HL-60 (cell line): Measurements from ENCODE around the gene CCR5AS.

Experiments
- DNase-seq, 2 experiments: peaks; one replicate each; pipeline ENCODE4 v3.0.0-alpha.2; 2010 to 2020; ENCODE audit warnings: low read depth in 1 of 2, low spot score in 1 of 2
- H3K27ac ChIP-seq: fragments of 250-450 bp; sonication (Bioruptor Pico); replicated peaks from 2 replicates; pipeline ENCODE4 v1.5.1; 2020; ENCODE audit warnings: mild to moderate bottlenecking, moderate library complexity
- H3K27me3 ChIP-seq: fragments of 250-450 bp; sonication (Bioruptor Pico); 2 replicates; pipeline ENCODE4 v1.5.1; 2021; ENCODE audit warnings: mild to moderate bottlenecking, moderate library complexity; ENCODE audit not compliant: insufficient read depth, poor library complexity, severe bottlenecking
- H3K4me3 ChIP-seq: replicated peaks from 2 replicates; pipeline ENCODE4 v1.5.1; 2011; ENCODE audit warnings: mild to moderate bottlenecking, control low read depth, low read length; ENCODE audit not compliant: insufficient read depth
- GABPA ChIP-seq: IDR thresholded peaks from 2 replicates; pipeline ENCODE4 v1.6.1; 2012; ENCODE audit warnings: low read depth
- POLR2AphosphoS5 ChIP-seq: IDR thresholded peaks from 2 replicates; pipeline ENCODE4 v1.6.1; 2012; ENCODE audit warnings: low read depth
- SPI1 ChIP-seq: IDR thresholded peaks from 2 replicates; pipeline ENCODE4 v1.6.1; 2012; ENCODE audit warnings: low read depth, mild to moderate bottlenecking, borderline replicate concordance
- TF ChIP-seq, protein P1 (sequence below): IDR thresholded peaks from one replicate; pipeline ENCODE4 v1.5.1; 2011; ENCODE audit warnings: low read length, control low read depth, inconsistent platforms; ENCODE audit not compliant: insufficient read depth
- TF ChIP-seq, protein P2 (sequence below): IDR thresholded peaks from 2 replicates; pipeline ENCODE4 v1.6.1; 2012; ENCODE audit warnings: low read depth; ENCODE audit not compliant: insufficient replicate concordance

The CCR5AS gene

DNA sequence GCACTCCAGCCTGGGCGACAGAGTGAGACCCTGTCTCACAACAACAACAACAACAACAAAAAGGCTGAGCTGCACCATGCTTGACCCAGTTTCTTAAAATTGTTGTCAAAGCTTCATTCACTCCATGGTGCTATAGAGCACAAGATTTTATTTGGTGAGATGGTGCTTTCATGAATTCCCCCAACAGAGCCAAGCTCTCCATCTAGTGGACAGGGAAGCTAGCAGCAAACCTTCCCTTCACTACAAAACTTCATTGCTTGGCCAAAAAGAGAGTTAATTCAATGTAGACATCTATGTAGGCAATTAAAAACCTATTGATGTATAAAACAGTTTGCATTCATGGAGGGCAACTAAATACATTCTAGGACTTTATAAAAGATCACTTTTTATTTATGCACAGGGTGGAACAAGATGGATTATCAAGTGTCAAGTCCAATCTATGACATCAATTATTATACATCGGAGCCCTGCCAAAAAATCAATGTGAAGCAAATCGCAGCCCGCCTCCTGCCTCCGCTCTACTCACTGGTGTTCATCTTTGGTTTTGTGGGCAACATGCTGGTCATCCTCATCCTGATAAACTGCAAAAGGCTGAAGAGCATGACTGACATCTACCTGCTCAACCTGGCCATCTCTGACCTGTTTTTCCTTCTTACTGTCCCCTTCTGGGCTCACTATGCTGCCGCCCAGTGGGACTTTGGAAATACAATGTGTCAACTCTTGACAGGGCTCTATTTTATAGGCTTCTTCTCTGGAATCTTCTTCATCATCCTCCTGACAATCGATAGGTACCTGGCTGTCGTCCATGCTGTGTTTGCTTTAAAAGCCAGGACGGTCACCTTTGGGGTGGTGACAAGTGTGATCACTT, 34.1 kb downstream of the CCR5AS start:
- DNase-seq: peak in 1 of 2 experiments; percentile 52
- H3K27ac ChIP-seq: no peak overlapping the region
- no peaks in the 10 kb centered on the region for H3K27me3 ChIP-seq
- no peak overlapping the region for H3K4me3 ChIP-seq
- no peak for TF ChIP-seq GABPA
- TF ChIP-seq, protein P1, sequence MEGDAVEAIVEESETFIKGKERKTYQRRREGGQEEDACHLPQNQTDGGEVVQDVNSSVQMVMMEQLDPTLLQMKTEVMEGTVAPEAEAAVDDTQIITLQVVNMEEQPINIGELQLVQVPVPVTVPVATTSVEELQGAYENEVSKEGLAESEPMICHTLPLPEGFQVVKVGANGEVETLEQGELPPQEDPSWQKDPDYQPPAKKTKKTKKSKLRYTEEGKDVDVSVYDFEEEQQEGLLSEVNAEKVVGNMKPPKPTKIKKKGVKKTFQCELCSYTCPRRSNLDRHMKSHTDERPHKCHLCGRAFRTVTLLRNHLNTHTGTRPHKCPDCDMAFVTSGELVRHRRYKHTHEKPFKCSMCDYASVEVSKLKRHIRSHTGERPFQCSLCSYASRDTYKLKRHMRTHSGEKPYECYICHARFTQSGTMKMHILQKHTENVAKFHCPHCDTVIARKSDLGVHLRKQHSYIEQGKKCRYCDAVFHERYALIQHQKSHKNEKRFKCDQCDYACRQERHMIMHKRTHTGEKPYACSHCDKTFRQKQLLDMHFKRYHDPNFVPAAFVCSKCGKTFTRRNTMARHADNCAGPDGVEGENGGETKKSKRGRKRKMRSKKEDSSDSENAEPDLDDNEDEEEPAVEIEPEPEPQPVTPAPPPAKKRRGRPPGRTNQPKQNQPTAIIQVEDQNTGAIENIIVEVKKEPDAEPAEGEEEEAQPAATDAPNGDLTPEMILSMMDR: peak; percentile 84

DNA sequence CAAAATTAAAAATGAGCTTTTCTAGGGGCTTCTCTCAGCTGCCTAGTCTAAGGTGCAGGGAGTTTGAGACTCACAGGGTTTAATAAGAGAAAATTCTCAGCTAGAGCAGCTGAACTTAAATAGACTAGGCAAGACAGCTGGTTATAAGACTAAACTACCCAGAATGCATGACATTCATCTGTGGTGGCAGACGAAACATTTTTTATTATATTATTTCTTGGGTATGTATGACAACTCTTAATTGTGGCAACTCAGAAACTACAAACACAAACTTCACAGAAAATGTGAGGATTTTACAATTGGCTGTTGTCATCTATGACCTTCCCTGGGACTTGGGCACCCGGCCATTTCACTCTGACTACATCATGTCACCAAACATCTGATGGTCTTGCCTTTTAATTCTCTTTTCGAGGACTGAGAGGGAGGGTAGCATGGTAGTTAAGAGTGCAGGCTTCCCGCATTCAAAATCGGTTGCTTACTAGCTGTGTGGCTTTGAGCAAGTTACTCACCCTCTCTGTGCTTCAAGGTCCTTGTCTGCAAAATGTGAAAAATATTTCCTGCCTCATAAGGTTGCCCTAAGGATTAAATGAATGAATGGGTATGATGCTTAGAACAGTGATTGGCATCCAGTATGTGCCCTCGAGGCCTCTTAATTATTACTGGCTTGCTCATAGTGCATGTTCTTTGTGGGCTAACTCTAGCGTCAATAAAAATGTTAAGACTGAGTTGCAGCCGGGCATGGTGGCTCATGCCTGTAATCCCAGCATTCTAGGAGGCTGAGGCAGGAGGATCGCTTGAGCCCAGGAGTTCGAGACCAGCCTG, 35.1 kb downstream of the CCR5AS start:
- DNase-seq: no peak
- Histone ChIP-seq H3K27ac (no peak overlapping the region), H3K4me3 (no peak overlapping the region), H3K27me3 (no peaks in the 10 kb centered on the region)
- TF ChIP-seq, protein P2, sequence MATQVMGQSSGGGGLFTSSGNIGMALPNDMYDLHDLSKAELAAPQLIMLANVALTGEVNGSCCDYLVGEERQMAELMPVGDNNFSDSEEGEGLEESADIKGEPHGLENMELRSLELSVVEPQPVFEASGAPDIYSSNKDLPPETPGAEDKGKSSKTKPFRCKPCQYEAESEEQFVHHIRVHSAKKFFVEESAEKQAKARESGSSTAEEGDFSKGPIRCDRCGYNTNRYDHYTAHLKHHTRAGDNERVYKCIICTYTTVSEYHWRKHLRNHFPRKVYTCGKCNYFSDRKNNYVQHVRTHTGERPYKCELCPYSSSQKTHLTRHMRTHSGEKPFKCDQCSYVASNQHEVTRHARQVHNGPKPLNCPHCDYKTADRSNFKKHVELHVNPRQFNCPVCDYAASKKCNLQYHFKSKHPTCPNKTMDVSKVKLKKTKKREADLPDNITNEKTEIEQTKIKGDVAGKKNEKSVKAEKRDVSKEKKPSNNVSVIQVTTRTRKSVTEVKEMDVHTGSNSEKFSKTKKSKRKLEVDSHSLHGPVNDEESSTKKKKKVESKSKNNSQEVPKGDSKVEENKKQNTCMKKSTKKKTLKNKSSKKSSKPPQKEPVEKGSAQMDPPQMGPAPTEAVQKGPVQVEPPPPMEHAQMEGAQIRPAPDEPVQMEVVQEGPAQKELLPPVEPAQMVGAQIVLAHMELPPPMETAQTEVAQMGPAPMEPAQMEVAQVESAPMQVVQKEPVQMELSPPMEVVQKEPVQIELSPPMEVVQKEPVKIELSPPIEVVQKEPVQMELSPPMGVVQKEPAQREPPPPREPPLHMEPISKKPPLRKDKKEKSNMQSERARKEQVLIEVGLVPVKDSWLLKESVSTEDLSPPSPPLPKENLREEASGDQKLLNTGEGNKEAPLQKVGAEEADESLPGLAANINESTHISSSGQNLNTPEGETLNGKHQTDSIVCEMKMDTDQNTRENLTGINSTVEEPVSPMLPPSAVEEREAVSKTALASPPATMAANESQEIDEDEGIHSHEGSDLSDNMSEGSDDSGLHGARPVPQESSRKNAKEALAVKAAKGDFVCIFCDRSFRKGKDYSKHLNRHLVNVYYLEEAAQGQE: no peak
- no peak for TF ChIP-seq SPI1
- TF ChIP-seq POLR2AphosphoS5: no peak
- TF ChIP-seq, protein P1: no peak
- TF ChIP-seq GABPA: no peak

DNA sequence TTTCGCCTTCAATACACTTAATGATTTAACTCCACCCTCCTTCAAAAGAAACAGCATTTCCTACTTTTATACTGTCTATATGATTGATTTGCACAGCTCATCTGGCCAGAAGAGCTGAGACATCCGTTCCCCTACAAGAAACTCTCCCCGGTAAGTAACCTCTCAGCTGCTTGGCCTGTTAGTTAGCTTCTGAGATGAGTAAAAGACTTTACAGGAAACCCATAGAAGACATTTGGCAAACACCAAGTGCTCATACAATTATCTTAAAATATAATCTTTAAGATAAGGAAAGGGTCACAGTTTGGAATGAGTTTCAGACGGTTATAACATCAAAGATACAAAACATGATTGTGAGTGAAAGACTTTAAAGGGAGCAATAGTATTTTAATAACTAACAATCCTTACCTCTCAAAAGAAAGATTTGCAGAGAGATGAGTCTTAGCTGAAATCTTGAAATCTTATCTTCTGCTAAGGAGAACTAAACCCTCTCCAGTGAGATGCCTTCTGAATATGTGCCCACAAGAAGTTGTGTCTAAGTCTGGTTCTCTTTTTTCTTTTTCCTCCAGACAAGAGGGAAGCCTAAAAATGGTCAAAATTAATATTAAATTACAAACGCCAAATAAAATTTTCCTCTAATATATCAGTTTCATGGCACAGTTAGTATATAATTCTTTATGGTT, 35.9 kb downstream of the CCR5AS start, which contains the start of gene CCR5:
Gene CCR5 (plus strand): TSS at position 108 of the 680 bp plus-strand sequence. CDS start 1,957 bp downstream, outside the sequence.
- DNase-seq: no peak
- Histone ChIP-seq H3K27me3 (no peaks in the 10 kb centered on the region), H3K27ac (0 out of 2 replicates have a peak within 1 kb of the TSS, but pooled peaks have one; percentile 2), H3K4me3 (no peak within 1 kb of the TSS)
- TF ChIP-seq, protein P2: no peak
- TF ChIP-seq SPI1 (no peak), GABPA (no peak)
